ENCODE results near the gene NFX1. TPM values are rescaled to one million over a fixed set of nuclear protein-coding genes. Genes with fewer than 3 reads are reported as not detected.
"Not testable (repeated sequence)": the region's sequence is repeated elsewhere in the genome, so short reads cannot be mapped to it uniquely, and the experiment has no call there.

The NFX1 gene
- total RNA-seq, 1 donor from 2014 or later: 37.0 TPM

DNA sequence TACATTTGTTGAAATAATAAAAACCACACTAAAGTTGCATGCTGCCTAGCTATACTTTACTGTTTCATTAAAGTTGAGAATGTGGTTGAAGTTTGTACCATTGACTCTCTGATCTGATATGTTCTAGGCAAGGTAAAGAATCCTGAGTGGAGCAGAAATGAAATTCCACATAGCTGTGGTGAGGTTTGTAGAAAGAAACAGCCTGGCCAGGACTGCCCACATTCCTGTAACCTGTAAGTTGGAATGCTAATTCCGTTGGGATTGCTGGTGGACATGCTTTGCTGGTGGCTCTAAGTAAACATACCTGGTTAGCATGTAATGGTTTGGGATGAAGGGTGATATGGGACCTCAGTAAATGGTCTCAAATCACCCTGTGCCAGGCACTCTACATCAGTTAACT is 16.8 kb downstream of the NFX1 start:
- DNase-seq (ENCODE audit: low read depth): no peak

DNA sequence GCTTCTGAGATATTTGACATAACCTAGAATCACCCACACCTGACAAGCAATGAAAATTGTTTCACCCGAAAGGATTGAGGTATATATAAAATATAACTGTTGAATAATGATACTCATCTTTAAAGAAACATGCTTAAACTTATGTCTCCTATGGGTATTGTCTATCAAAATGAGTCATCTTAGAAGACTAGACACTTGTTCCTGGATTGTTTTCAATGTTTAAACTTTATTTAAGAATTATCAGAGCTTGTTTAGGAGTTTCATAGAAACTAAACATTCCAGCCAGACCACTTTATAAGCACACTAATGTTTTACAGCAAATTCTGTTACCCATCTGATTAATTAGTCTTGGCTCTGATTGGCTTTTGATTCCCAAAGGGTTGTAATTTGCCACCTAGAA is 19.6 kb downstream of the NFX1 start:
- DNase-seq (ENCODE audit: low read depth): no peak

DNA sequence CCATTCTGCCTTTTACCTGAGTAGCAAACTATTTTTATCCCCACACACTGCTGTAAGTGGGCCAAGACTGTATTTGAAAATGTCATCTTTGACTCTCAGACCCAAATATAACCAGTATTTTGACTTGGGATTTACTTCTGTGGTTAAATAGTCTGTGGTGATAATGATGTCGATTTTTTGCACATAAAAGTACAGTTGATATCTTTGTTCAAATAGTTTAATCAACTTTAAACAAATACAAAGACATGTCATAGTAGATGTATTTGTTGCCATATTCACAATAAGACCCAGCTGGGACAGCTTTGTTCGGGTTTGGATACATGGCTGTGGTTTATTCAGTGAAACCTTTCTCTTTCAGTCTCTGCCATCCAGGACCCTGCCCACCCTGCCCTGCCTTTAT is 20.4 kb downstream of the NFX1 start:
- no peak for DNase-seq (ENCODE audit: low read depth)

DNA sequence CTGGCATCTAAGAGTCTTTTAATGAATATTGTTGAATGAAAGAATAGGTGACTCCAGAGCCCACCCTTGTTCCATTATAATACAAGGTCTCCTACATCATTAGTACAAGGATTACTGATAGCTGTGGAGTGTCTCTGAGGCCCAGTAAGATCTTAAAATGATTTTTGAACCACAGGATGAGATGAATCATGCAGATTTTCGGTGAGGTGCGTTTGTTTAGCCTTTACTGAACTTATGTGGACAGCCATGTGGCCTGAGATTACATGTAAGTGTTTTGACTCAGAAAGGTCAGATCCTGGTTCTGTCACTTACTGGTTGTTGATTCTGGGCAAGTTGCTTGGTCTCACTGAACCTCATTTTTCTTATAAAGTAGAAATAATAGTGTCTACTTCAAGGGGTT is 21.6 kb downstream of the NFX1 start:
- DNase-seq (ENCODE audit: low read depth): no peak

DNA sequence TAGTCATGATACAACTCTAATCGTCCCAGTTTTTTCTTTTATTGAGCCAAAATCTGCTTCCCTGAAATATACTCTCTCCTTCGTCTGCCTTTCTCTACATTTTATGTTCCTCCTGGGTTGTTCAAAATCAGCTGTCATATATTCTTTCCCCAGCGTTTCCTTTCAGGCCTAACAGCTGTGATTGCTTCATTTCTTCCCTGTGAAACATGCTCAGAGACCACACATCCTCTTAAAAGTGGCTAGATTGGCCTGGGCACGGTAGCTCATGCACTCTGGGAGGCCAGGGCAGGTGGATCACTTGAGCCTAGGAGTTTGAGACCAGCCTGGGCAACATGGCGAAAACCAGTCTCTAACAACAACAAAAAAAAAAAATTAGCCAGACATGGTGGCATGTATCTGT is 25.1 kb downstream of the NFX1 start:
- DNase-seq (ENCODE audit: low read depth): peak; percentile 65

DNA sequence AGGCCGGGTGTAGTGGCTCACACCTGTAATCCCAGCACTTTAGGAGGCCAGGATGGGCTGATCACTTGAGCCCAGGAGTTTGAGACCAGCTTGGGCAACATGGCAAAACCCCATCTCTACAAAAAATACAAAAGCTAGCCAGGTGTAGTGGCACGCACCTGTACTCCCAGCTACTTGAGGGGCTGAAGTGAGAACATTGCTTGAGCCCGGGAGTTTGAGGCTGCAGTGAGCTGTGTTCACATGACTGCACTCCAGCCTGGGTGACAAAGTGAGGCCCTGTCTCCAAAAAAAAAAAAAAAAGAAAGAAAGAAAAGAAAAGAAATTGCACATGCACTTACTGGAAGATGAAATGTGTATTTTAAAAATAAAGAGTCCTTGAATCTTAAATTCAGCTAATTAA is 26.8 kb downstream of the NFX1 start:
- not testable (repeated sequence) for DNase-seq (ENCODE audit: low read depth)

DNA sequence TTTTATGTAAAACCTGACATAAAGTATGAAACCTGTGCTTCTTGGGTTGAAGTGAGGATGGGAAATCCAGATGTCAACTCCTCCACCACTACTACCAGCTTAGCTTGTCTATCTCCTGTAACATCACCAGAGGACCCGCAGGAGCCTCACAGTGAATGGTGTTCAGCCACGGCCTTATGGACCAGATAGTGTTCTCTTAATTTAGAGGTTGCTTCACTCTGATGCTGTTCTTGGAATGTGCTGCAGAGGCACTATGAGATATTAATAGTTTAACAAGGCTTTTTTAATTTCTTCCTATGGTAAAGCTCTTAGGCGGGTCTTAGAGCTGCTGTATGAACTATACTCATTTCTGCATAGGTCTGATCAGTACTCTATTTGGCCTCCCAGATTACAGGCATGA is 27.9 kb downstream of the NFX1 start:
- peak; percentile 76 for DNase-seq (ENCODE audit: low read depth)

DNA sequence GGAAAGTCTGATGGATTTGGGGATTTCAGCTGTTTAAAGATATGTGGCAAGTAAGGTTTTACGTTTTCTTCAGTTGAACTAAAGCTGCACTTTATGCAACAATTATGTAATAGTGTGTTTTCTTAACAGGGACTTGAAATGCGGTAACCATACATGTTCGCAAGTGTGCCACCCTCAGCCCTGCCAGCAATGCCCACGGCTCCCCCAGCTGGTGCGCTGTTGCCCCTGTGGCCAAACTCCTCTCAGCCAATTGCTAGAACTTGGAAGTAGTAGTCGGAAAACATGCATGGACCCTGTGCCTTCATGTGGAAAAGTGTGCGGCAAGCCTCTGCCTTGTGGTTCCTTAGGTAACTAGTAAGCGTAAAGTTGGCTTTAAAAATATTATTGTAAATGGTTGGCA is 28.5 kb downstream of the NFX1 start:
- DNase-seq (ENCODE audit: low read depth): no peak

DNA sequence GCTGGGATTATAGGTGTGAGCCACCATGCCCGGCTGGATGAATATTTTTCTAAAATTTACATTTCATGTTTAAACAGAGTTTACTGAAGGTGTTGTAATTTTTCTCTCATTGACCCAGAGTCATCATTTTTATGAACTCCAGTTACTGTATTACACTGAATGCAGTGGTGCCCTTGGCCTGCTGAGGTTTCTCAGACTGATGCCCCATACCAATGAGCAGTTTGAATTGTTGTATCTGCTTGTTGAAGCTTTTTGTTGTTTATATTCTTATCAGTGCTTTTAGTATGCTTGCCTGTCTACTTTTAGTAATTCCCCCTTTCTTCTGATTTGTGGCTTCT is 29.9 kb downstream of the NFX1 start:
- DNase-seq (ENCODE audit: low read depth): no peak

DNA sequence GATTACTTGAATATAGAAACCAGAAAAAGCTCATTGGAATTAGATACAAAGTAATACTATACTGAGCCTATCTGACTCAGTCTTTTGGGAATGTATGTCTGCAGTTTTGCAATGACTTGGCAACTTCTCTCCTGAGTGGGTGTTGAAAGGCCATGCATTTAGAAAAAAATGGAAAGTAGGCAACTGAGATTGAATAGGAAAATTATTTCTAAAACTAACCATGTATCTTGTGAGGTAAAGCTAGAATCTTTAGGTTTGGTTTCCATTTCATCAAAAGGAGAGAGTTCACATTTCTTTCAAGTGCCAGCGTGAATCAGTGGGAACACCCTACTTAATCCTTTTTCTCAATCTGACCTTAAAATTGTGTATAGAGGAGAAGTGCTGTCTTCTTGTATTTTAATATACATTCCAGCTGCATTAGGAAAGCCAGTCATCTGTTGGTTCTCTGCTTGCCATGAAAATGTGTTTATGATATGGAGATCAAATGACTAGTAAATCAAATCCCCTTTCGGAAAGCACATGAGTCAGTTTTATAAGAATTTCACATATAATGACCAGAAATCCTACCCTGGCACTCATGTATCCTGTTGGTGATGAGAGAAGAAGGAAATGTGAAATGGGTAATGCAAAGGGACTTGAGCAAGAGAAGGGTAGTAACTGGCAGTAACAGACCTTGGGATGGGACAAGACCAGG is 30.4 kb downstream of the NFX1 start:
- DNase-seq (ENCODE audit: low read depth): peak; percentile 78

DNA sequence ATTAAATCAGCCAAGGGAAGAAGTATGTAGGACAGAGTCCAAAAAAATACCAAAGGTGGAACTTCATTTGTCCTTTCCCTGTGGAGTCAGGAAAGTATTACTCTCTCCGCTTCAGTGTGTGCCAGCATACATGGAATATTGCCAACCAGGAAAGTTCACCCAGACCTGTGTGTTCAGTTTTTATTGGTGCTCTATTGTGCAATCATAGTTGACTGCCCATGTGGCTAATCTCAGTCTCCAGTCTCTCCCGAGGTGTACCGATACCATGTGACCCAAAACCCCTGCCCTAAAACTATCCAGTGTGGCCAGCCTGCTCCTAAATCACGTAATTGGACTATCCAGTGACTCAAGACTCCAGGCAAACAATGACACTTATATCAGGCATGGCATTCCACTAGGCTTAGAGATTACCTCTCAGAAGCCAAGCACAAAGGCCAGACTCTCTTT is 38.8 kb downstream of the NFX1 start:
- DNase-seq (ENCODE audit: low read depth): peak; percentile 84

DNA sequence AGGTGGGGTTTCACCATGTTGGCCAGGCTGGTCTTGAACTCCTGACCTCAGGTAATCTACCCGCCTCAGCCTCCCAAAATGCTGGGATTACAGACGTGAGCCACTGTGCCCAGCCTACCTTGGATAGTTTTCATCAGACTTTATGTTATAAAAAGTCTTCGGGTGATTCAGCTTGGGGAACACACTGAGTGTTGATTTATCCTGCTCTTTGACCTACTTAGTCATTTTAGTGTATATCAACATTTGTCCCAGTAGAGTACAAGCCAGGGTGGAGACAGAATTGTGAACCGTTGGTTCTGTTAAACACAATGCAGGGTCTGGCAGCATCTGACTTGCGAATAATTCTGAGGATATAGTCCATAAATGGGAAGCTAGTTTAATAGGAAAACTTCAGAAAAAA is 39.7 kb downstream of the NFX1 start:
- no peak for DNase-seq (ENCODE audit: low read depth)

DNA sequence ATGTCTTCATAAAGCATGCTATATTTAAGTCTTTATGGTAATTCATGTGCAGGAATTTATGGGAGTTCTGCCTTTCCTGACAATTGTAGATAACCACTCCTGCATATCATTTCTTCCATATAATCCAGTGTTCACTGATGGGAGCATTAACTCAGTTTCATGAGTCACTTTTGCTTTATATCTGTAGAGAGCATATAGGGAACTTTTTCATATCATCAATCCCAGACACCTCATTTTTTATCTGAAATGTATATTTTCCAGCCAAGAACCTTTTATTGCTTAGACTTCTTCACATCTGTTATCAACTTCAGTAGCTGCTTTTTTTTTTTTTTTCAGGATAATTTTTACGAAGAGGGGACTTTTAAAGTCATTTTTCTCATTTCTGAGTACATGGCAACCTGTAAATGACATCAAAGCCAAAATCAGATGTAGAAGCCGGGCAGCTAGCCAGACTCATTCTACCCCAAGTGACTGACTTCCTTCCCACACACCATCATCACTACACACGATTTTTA is 41.1 kb downstream of the NFX1 start:
- DNase-seq (ENCODE audit: low read depth): no peak

DNA sequence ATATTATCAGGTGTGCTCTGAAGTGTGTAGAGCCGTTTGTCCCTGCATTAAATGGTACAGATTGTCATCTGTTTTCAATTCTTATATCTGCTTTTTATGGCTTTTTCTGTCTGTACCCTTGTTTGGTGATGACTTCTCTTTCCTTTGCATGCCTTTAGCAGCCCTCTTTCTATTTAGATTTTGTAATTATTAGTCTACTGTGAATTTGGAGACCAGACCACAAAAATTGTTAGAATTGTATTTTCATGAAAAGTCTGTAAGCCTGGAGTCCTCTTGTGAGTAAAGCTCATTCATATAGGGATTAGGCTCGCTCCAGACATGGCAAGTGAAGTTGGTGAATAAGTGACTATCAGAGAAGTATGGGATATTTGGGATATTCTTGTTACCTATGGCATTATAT is 41.7 kb downstream of the NFX1 start:
- DNase-seq (ENCODE audit: low read depth): no peak

DNA sequence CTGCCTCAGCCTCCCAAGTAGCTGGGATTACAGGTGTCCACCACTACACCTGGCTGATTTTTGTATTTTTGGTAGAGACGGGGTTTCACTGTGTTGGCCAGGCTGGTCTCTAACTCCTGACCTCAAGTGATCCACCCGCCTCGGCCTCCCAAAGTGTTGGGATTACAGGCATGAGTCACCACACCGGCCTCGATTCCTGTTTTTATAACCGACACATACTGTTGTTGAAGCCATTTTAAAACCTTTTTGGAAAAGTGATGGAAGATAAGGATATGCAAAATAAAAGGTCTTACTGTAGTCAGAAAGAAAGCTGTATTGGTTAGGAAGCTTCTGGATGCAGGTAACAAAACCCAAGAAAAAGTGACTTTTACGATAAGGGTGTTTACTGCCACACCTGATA is 42.6 kb downstream of the NFX1 start:
- DNase-seq (ENCODE audit: low read depth): not testable (repeated sequence)

DNA sequence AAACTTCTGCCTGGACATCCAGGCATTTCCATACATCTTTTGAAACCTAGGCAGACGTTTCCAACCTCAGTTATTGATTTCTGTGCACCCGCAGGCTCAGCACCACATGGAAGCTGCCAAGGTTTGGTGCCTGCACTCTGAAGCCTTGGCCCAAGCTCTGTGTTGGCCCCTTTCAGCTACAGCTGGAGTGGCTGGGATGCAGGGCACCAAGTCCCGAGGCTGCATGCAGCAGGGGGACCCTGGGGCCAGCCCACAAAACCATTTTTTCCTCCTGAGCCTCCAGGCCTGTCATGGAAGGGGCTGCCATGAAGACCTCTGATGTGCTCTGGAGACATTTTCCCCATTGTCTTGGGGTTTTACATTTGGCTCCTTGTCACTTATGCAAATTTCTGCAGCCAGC is 49.9 kb downstream of the NFX1 start:
- no peak for DNase-seq (ENCODE audit: low read depth)

DNA sequence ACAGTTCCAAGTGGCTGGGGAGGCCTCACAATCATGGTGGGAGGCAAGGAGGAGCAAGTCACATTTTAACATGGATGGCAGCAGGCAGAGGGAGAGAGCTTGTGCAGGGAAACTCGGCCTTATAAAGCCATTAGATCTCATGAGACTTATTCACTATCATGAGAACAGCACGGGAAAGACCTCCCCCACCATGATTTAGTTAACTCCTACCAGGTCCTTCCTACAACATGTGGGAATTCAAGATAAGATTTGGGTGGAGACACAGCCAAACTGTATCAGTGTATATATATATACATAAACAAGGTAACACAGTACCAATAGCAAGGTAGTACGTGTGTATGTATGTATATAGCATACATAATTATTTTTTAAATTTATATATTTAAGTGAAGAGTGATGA is 50.9 kb downstream of the NFX1 start:
- no peak for DNase-seq (ENCODE audit: low read depth)

DNA sequence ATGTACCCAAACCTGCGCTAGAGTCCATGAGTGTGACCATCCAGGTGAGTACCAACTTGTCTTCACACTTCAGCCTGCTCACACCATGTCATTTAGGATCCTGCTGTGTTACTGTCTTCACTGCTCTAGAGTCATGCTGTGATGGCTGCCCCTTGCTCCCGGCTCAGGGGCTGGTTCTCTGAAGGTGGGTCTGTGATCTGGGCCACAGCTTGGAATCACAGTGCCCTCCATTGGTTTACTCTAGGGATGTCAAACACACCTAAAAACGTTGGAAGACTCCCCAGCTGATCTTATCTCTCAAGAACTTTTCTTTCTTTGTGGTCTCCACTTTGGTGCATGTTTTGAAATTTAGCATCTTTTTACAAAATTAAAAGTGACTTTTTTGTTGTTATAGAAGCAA is 53.8 kb downstream of the NFX1 start:
- DNase-seq (ENCODE audit: low read depth): no peak

DNA sequence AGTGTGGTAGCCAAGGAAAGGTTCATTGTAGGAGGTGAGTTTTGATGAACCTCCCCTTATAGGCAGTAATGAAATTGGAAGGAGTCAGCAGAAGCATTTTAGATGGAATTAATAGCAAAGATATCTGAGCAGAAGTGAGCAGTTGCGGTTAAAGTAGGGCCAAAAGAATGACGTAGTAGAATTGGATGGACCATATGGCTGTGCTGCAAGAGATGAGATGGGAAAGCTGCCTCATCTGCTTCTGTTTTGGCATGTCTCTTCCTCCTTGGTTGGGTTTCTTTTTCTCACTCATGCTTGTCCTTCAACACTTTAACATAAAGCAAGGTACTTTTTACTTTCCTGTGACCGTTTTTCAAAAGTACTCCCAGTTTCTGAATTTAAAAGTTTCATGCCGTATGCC is 56.2 kb downstream of the NFX1 start:
- DNase-seq (ENCODE audit: low read depth): no peak

DNA sequence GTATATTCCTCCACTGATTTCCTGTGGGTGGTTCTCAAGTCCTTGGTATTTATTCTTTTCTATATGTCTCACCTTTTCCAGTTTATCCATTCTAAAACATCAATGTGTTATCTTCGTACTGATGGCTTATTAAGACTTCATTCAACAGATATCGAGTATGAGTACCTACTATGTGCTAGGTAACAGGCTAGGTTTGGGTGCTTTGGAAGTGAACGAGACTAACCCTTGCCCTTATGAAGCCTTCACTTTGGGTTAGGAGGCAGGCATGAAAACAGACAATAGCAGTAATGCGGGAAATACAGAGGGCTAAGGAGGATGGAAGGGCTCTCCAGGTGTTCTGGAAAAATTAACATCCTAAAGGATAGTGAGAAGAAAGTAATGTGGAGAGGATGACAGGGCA is 58.7 kb downstream of the NFX1 start:
- no peak for DNase-seq (ENCODE audit: low read depth)

DNA sequence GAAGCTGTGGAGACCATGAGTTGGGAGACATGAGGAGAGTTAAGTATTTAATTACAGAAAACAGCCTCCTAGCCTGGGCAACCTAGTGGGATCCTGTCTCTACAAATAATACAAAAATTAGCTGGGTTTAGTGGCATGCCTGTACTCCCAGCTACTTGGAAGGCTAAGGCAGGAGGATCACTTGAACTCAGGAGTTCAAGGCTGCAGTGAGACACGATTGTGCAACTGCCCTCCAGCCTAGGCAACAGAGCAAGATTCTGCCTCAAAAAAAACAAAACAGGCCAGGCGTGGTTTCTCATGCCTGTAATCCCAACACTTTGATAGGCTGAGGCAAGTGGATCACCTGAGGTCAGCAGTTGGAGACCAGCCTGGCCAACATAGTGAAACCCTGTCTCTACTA is 59.4 kb downstream of the NFX1 start:
- DNase-seq (ENCODE audit: low read depth): no peak

DNA sequence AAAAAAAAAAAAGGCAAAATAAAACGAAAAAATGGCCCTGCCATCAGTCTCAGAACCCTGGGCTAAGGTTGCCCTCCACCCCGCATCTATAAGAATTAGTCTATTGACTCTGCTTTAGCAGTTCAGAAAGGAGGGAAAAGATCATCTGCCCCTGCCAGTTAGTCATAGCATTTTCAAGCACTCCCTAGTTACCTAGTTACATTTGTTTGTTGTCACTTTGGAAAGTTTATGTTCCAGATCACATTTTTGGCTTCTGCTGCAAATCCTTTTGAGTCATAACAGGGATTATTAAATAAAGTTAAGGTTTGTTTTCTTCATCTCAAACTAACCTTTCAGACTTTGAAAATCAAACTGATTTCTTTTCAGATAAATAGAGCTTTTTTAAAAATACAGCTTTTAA is 60.0 kb downstream of the NFX1 start:
- peak; percentile 63 for DNase-seq (ENCODE audit: low read depth)

DNA sequence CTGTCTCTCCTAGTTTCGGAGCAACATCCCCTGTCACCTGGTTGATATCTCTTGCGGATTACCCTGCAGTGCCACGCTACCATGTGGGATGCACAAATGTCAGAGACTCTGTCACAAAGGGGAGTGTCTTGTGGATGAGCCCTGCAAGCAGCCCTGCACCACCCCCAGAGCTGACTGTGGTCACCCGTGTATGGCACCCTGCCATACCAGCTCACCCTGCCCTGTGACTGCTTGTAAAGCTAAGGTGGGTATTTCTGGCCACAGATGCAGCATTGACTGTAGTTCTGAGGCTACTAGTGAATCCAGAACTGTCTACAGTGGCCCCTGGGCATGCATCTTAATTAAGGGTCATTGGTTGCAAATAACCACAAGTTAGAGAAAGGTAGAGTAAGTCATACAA is 61.2 kb downstream of the NFX1 start:
- peak; percentile 86 for DNase-seq (ENCODE audit: low read depth)

Measured in myocyte (in vitro differentiated cells).